CD14-positive monocyte (primary cell): ENCODE data around the gene VIPR1. TPM values are rescaled to one million over a fixed set of nuclear protein-coding genes. Genes with fewer than 3 reads are reported as not detected.

Experiments used
- DNase-seq, 3 donors: peaks; one replicate each; pipeline ENCODE4 v3.0.0-alpha.2; 2011 to 2022
- H2AFZ ChIP-seq: 2 replicates; pipeline ENCODE4 v1.6.0; 2012; ENCODE audit warnings: mild to moderate bottlenecking, low read depth, low read length, inconsistent platforms; ENCODE audit not compliant: insufficient read depth, poor library complexity, severe bottlenecking
- H3K27ac ChIP-seq, 2 donors: 1 replicate in 1 of 2; 2 replicates in 1 of 2; pipeline ENCODE4 v1.5.1; 2012 to 2013; ENCODE audit warnings: low read length in 2 of 2, control low read depth in 1 of 2, inconsistent platforms in 1 of 2, low read depth in 1 of 2, mild to moderate bottlenecking in 1 of 2
- H3K27me3 ChIP-seq, 2 donors: one replicate each; pipeline versions ENCODE4 v1.6.0 to v1.6.1; 2011 to 2013; ENCODE audit warnings: low read length in 2 of 2; ENCODE audit not compliant: control insufficient read depth in 2 of 2, insufficient read depth in 2 of 2
- H3K36me3 ChIP-seq, 2 donors: replicated peaks in 1 of 2; 1 replicate in 1 of 2; 2 replicates in 1 of 2; pipeline versions ENCODE4 v1.5.1 to v1.6.1; 2012 to 2013; ENCODE audit warnings: low read length in 2 of 2, control low read depth in 1 of 2, inconsistent platforms in 1 of 2, mild to moderate bottlenecking in 1 of 2; ENCODE audit not compliant: insufficient read depth in 2 of 2, control insufficient read depth in 1 of 2
- H3K4me1 ChIP-seq, 2 donors: 1 replicate in 1 of 2; 2 replicates in 1 of 2; pipeline versions ENCODE4 v1.5.1 to v1.6.1; 2012 to 2013; ENCODE audit warnings: low read length in 2 of 2, control low read depth in 1 of 2, inconsistent platforms in 1 of 2, mild to moderate bottlenecking in 1 of 2, moderate library complexity in 1 of 2; ENCODE audit not compliant: insufficient read depth in 2 of 2, control insufficient read depth in 1 of 2
- H3K4me2 ChIP-seq: replicated peaks from 2 replicates; pipeline ENCODE3; 2012; ENCODE audit warnings: low read length, moderate library complexity, mild to moderate bottlenecking; ENCODE audit not compliant: poor library complexity, severe bottlenecking; ENCODE audit errors: extremely low read depth
- H3K4me3 ChIP-seq, 3 experiments: fragments of 200-600 bp in 1 of 3; sonication (generic) in 1 of 3; replicated peaks in 1 of 3; 1 replicate in 2 of 3; 2 replicates in 1 of 3; pipeline ENCODE4 v1.5.1; 2011 to 2013; ENCODE audit warnings: low read length in 3 of 3, mild to moderate bottlenecking in 3 of 3, control low read depth in 2 of 3, low read depth in 2 of 3, inconsistent platforms in 1 of 3, moderate library complexity in 1 of 3
- H3K79me2 ChIP-seq: 2 replicates; pipeline ENCODE4 v1.6.0; 2012; ENCODE audit warnings: mild to moderate bottlenecking, control low read depth, inconsistent platforms, low read length, moderate library complexity; ENCODE audit not compliant: insufficient read depth
- H3K9ac ChIP-seq: 2 replicates; pipeline ENCODE4 v1.6.0; 2017; ENCODE audit warnings: low read length, mild to moderate bottlenecking; ENCODE audit not compliant: insufficient read depth, poor library complexity, severe bottlenecking
- H3K9me3 ChIP-seq, 2 donors: replicated peaks in 1 of 2; 1 replicate in 1 of 2; 2 replicates in 1 of 2; pipeline versions ENCODE4 v1.5.1 to v1.6.1; 2012 to 2013; ENCODE audit warnings: low read length in 2 of 2, control low read depth in 1 of 2; ENCODE audit not compliant: control insufficient read depth in 1 of 2, insufficient read depth in 1 of 2
- H4K20me1 ChIP-seq: 2 replicates; pipeline ENCODE4 v1.6.0; 2012; ENCODE audit warnings: mild to moderate bottlenecking, low read length, control low read depth, moderate library complexity; ENCODE audit not compliant: insufficient read depth
- H3K27ac Mint-ChIP-seq, 7 donors: one replicate each; pipeline ENCODE4 v1.8.0; 2020; ENCODE audit warnings: mild to moderate bottlenecking in 7 of 7, mixed read lengths in 7 of 7, moderate library complexity in 6 of 7, inconsistent platforms in 2 of 7
- H3K27me3 Mint-ChIP-seq, 3 donors: one replicate each; pipeline ENCODE4 v1.8.0; 2021 to 2022; ENCODE audit warnings: low read depth in 3 of 3, mild to moderate bottlenecking in 3 of 3, mixed read lengths in 3 of 3, moderate library complexity in 3 of 3, inconsistent platforms in 1 of 3
- H3K36me3 Mint-ChIP-seq, 2 donors: one replicate each; pipeline ENCODE4 v1.8.0; 2020; ENCODE audit warnings: mixed read lengths in 2 of 2, inconsistent platforms in 1 of 2, mild to moderate bottlenecking in 1 of 2
- H3K4me1 Mint-ChIP-seq: one replicate; pipeline ENCODE4 v1.8.0; 2020; ENCODE audit warnings: mild to moderate bottlenecking, mixed read lengths
- H3K4me3 Mint-ChIP-seq, 2 donors: one replicate each; pipeline ENCODE4 v1.8.0; 2020; ENCODE audit warnings: mild to moderate bottlenecking in 2 of 2, mixed read lengths in 2 of 2, moderate library complexity in 1 of 2
- H3K9me3 Mint-ChIP-seq, 7 donors: one replicate each; pipeline ENCODE4 v1.8.0; 2020 to 2022; ENCODE audit warnings: mixed read lengths in 7 of 7, mild to moderate bottlenecking in 6 of 7, moderate library complexity in 6 of 7, inconsistent platforms in 2 of 7
- CTCF ChIP-seq: fragments of 200-600 bp; IDR thresholded peaks from one replicate; pipeline ENCODE4 v1.8.0; 2022; ENCODE audit warnings: antibody characterized with exemption, mild to moderate bottlenecking
- WGBS: methylation state at CpG from one replicate; pipeline ENCODE4 v1.1.5; 2013; ENCODE audit warnings: missing lambda C conversion rate; ENCODE audit not compliant: insufficient coverage; 5-methylcytosine and 5-hydroxymethylcytosine counted together
- intact Hi-C, 2 donors: fragments of 100-400 bp; cut with micrococcal nuclease; formaldehyde crosslinking; loops; one replicate each; pipeline versions ENCODE4 v1.15.0 to v1.15.1; 2023
- polyA plus RNA-seq, 3 donors: library from polyadenylated mRNA; depleted of rRNA in 1 of 3; unstranded in 2 of 3; stranded (reverse) in 1 of 3; fragments of 300-500 nt in 2 of 3; fragments of >200 nt in 1 of 3; fragmentation: Illumina TruSeq in 2 of 3; gene quantifications; 1 replicate in 2 of 3; 2 replicates in 1 of 3; pipeline ENCODE4 v1.2.3, GENCODE V29; 2012 to 2021

The VIPR1 gene
- polyA plus RNA-seq, 3 donors = 15.5 to 80.9 (median 16.0) TPM

GRCh38 chr3:42488687-42489086 lies 13.8 kb upstream of the VIPR1 start:
- Histone ChIP-seq H2AFZ (no peak overlapping the region), H3K9ac (no peak overlapping the region), H3K9me3 (peaks cover 0 to 3% of the 10 kb centered on the region in 2 donors), H3K27me3 (peaks cover 0 to 2% of the 10 kb centered on the region in 2 donors), H3K4me1 (peaks cover 64 to 72% of the 10 kb centered on the region in 2 donors), H3K79me2 (no peaks in the 10 kb centered on the region), H3K4me2 (no peak overlapping the region), H3K4me3 (no peak overlapping the region), H3K27ac (no peak overlapping the region), H3K36me3 (no peaks in the 10 kb centered on the region), H4K20me1 (no peaks in the 10 kb centered on the region)
- DNase-seq = no peak
- Mint-ChIP-seq H3K9me3 (peaks cover 0 to 9% (median 5%) of the 10 kb centered on the region in 7 donors), H3K36me3 (peaks cover 0 to 8% of the 10 kb centered on the region in 2 donors), H3K27me3 (peaks cover 4 to 7% (median 7%) of the 10 kb centered on the region in 3 donors), H3K27ac (peak overlapping the region in 1 of 7 donors; percentile 27), H3K4me3 (no peak overlapping the region), H3K4me1 (peaks cover 60% of the 10 kb centered on the region)
- 100% methylated on average over 1 of the region's 4 CpGs for WGBS
- TF ChIP-seq CTCF = no peak
- intact Hi-C loops = no loop called here

DNA sequence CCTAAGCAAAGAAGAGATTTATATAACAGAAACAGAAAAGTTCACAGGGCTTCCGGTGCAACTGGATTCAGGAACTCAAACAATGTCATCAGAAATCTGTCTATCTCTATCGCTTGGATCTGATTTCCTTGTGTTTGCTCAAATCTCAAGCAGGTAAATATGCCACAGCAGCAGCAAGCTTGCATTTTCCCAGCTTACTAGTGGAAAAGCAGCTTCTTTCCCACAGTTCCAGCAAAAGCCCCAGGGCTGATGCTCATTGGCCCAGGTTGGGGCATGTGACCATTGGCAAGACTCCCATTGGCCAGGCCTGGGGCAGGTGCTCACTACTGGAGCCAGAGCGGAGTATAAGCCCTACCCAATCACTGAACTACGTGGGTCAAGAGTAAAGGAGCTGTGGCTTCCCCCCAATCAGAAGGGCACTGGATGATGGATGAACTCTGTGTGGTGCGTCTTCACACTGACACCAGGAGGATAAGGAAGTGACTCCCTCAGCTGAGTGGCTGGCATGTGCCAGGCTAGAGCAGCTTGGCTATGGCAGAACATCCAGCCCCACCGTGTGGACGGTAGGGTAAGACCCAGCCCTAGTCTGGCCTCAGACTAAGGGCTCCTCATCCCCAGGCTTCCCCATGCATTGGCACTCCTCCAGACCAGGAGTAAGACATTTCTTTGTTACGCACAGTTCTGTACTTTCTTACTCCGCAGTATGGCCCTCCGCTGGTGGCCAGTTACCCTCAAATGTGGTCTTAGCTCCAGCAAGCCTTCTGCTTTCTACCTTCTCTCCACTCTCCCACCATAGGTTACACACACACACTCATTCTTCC lies 13.1 kb upstream of the VIPR1 start:
- H3K4me1 Mint-ChIP-seq = peaks cover 60% of the 10 kb centered on the region
- H3K36me3 ChIP-seq = no peaks in the 10 kb centered on the region
- no peaks in the 10 kb centered on the region for H4K20me1 ChIP-seq
- H3K27me3 Mint-ChIP-seq = peaks cover 4 to 7% (median 7%) of the 10 kb centered on the region in 3 donors
- no peak for DNase-seq
- intact Hi-C loops = no loop called here
- H3K4me3 Mint-ChIP-seq = no peak overlapping the region
- TF ChIP-seq CTCF = no peak
- H3K27me3 ChIP-seq = peaks cover 0 to 2% of the 10 kb centered on the region in 2 donors
- peaks cover 64 to 73% of the 10 kb centered on the region in 2 donors for H3K4me1 ChIP-seq
- H3K4me2 ChIP-seq = peak overlapping the region; percentile 27
- H3K79me2 ChIP-seq = no peaks in the 10 kb centered on the region
- H3K9ac ChIP-seq = no peak overlapping the region
- H2AFZ ChIP-seq = peak overlapping the region; percentile 7
- WGBS = 95% methylated on average over 9 of the region's 10 CpGs
- H3K36me3 Mint-ChIP-seq = peaks cover 0 to 8% of the 10 kb centered on the region in 2 donors
- peak overlapping the region; percentile 51 to 86 for H3K27ac ChIP-seq
- H3K4me3 ChIP-seq = peak overlapping the region in 1 of 3 experiments; percentile 29
- H3K27ac Mint-ChIP-seq = peak overlapping the region; percentile 31 to 90 (median 81)
- H3K9me3 Mint-ChIP-seq = peaks cover 0 to 9% (median 5%) of the 10 kb centered on the region in 7 donors
- H3K9me3 ChIP-seq = peaks cover 0 to 3% of the 10 kb centered on the region in 2 donors
